HepG2 (cell line): ENCODE results near the gene DAPP1. TPM values are rescaled to one million over a fixed set of nuclear protein-coding genes. Genes with fewer than 3 reads are reported as not detected.

Source experiments
- ATAC-seq: fragments of 200-7000 bp; cut with Tn5 transposase; 3 replicates; pipeline ENCODE4 v1.9.1; 2020; ENCODE audit warnings: mild to moderate bottlenecking, moderate library complexity
- BruUV-seq: library from RNA; stranded (reverse); fragments of 400-500 nt; replicated peaks from 2 replicates; lab custom pipeline; 2021; lab: Mats Ljungman, UMichigan
- CTCF ChIA-PET: fragments of 300-600 bp; formaldehyde crosslinking; extraction: SDS; loops from one replicate; lab custom pipeline; 2021; ENCODE audit warnings: low total read pairs, inconsistent platforms, low intra/inter-chr PET ratio; lab: Yijun Ruan, JAX
- POLR2A ChIA-PET: fragments of 350-600 bp; sonication (Branson Sonifier 250); formaldehyde crosslinking; loops from one replicate; lab custom pipeline; 2020; ENCODE audit warnings: antibody characterized with exemption, inconsistent platforms; lab: Yijun Ruan, JAX
- DNase-seq: peaks from one replicate; pipeline ENCODE4 v3.0.0-alpha.2; 2015; ENCODE audit warnings: low spot score
- FAIRE-seq: peaks from 3 replicates; lab custom pipeline; 2011; peaks lifted over from hg19 to GRCh38; lab: Jason Lieb, UNC
- H2AFZ ChIP-seq: one replicate; pipeline ENCODE4 v1.6.1; 2011; ENCODE audit warnings: low read length, inconsistent platforms
- H3K27ac ChIP-seq: fragments of 300-600 bp; 3 replicates; pipeline ENCODE4 v1.8.0; 2011; ENCODE audit warnings: mixed run types, mild to moderate bottlenecking, mixed read lengths, low read length, inconsistent platforms; ENCODE audit not compliant: insufficient read depth; ENCODE audit errors: extremely low read length
- H3K27me3 ChIP-seq, 2 experiments: fragments of 200-600 bp in 1 of 2; 2 replicates in 1 of 2; 3 replicates in 1 of 2; pipeline versions ENCODE4 v1.6.0 to v1.8.0; 2011; ENCODE audit warnings: low read length in 2 of 2, mild to moderate bottlenecking in 2 of 2, moderate library complexity in 2 of 2, inconsistent platforms in 1 of 2; ENCODE audit not compliant: insufficient read depth in 2 of 2, control insufficient read depth in 1 of 2
- H3K36me3 ChIP-seq, 2 experiments: fragments of 200-600 bp in 1 of 2; replicated peaks in 1 of 2; 2 replicates in 1 of 2; 3 replicates in 1 of 2; pipeline versions ENCODE4 v1.5.1 to v1.8.0; 2011; ENCODE audit warnings: low read length in 2 of 2, inconsistent platforms in 1 of 2; ENCODE audit not compliant: insufficient read depth in 2 of 2, control insufficient read depth in 1 of 2
- H3K4me1 ChIP-seq: 2 replicates; pipeline ENCODE4 v1.5.1; 2012; ENCODE audit warnings: low read length, inconsistent platforms; ENCODE audit not compliant: insufficient read depth
- H3K4me2 ChIP-seq: 2 replicates; pipeline ENCODE4 v1.6.0; 2011; ENCODE audit warnings: low read depth, low read length, inconsistent platforms
- H3K4me3 ChIP-seq, 3 experiments: fragments of 200-600 bp in 1 of 3; sonication (generic), shearing (Covaris generic) in 1 of 3; replicated peaks in 1 of 3; 2 replicates each; pipeline ENCODE4 v1.5.1; 2011 to 2016; ENCODE audit warnings: low read length in 3 of 3, inconsistent platforms in 2 of 3, low read depth in 2 of 3, mild to moderate bottlenecking in 2 of 3, control low read depth in 1 of 3, mixed read lengths in 1 of 3; ENCODE audit not compliant: insufficient read depth in 1 of 3
- H3K79me2 ChIP-seq: one replicate; pipeline ENCODE4 v1.6.1; 2011; ENCODE audit warnings: low read length, inconsistent platforms; ENCODE audit not compliant: insufficient read depth
- H3K9ac ChIP-seq: 2 replicates; pipeline ENCODE4 v1.6.0; 2011; ENCODE audit warnings: mild to moderate bottlenecking, low read depth, low read length, inconsistent platforms; ENCODE audit not compliant: insufficient read depth
- H3K9me3 ChIP-seq: 2 replicates; pipeline ENCODE4 v1.5.1; 2012; ENCODE audit warnings: mild to moderate bottlenecking, low read length
- H4K20me1 ChIP-seq: 2 replicates; pipeline ENCODE4 v1.6.0; 2011; ENCODE audit warnings: inconsistent platforms, mild to moderate bottlenecking, low read length, moderate library complexity; ENCODE audit not compliant: insufficient read depth
- RARA ChIP-seq: IDR thresholded peaks from 2 replicates; pipeline ENCODE4 v1.6.1; 2016; ENCODE audit warnings: missing genetic modification reagents, missing compliant biosample characterization
- RXRB ChIP-seq: IDR thresholded peaks from 2 replicates; pipeline ENCODE4 v1.6.1; 2016; ENCODE audit warnings: borderline replicate concordance, missing genetic modification reagents, missing compliant biosample characterization
- ZNF263 ChIP-seq: sonication (generic); formaldehyde crosslinking; IDR thresholded peaks from 2 replicates; pipeline ENCODE4 v1.4.0; 2020; ENCODE audit warnings: missing genetic modification reagents
- ZNF670 ChIP-seq: sonication (generic); formaldehyde crosslinking; IDR thresholded peaks from 2 replicates; pipeline ENCODE4 v1.8.0; 2022; ENCODE audit warnings: mild to moderate bottlenecking, missing genetic modification reagents, borderline replicate concordance
- ZSCAN29 ChIP-seq: sonication (generic); formaldehyde crosslinking; conservative IDR thresholded peaks from 2 replicates; pipeline ENCODE4 v1.4.0; 2020; ENCODE audit warnings: mild to moderate bottlenecking, missing genetic modification reagents
- WGBS: methylation state at CpG from one replicate; pipeline ENCODE4 v1.1.6; 2017; ENCODE audit warnings: low lambda C conversion rate; 5-methylcytosine and 5-hydroxymethylcytosine counted together
- in situ Hi-C: cut with HindIII; loops from 2 replicates; pipeline ENCODE4 v1.10.0; 2017; ENCODE audit warnings: low pct_unique_long_range_greater_than_20kb; ENCODE audit not compliant: extremely low pct_ligation_motif_present
- intact Hi-C: fragments of 100-400 bp; cut with micrococcal nuclease; formaldehyde crosslinking; loops from one replicate; pipeline ENCODE4 v1.10.0; 2022; ENCODE audit not compliant: unreplicated experiment
- polyA plus RNA-seq, 8 experiments: library from polyadenylated mRNA; depleted of rRNA in 3 of 8; stranded (reverse) in 7 of 8; unstranded in 1 of 8; fragments of >200 nt; fragmentation: Illumina TruSeq in 4 of 8; extraction: Trizol in 4 of 8; gene quantifications; 2 replicates each; pipeline versions ENCODE4 v1.2.1 to v1.2.3, GENCODE V29; 2011 to 2016; ENCODE audit warnings: low read depth in 4 of 8, missing spikeins in 1 of 8, mixed read lengths in 1 of 8; ENCODE audit not compliant: insufficient read depth in 1 of 8
- total RNA-seq, 5 experiments: library from RNA; depleted of rRNA; stranded (reverse); fragments of >200 nt; fragmentation: Illumina TruSeq; extraction: Trizol; gene quantifications; 2 replicates each; pipeline ENCODE4 v1.2.3, GENCODE V29; 2016; ENCODE audit warnings: low read depth in 1 of 5
- TF ChIP-seq, protein P1 (sequence below): sonication (generic); formaldehyde crosslinking; IDR thresholded peaks from 2 replicates; pipeline ENCODE4 v1.9.0; 2021; ENCODE audit warnings: missing genetic modification reagents, borderline replicate concordance
- TF ChIP-seq, protein P2 (sequence below): sonication (generic); formaldehyde crosslinking; IDR thresholded peaks from 2 replicates; pipeline ENCODE4 v1.9.0; 2022; ENCODE audit warnings: missing genetic modification reagents, mild to moderate bottlenecking, borderline replicate concordance
- TF ChIP-seq, protein P3 (sequence below): sonication (generic); formaldehyde crosslinking; IDR thresholded peaks from 2 replicates; pipeline ENCODE4 v1.4.0; 2020; ENCODE audit warnings: missing genetic modification reagents

DAPP1 gene
- total and polyA plus RNA-seq, 2 of the 13 experiments (the other 11 are each of a cell fraction or from before 2014, with no cell fraction given), result not detected

DNA sequence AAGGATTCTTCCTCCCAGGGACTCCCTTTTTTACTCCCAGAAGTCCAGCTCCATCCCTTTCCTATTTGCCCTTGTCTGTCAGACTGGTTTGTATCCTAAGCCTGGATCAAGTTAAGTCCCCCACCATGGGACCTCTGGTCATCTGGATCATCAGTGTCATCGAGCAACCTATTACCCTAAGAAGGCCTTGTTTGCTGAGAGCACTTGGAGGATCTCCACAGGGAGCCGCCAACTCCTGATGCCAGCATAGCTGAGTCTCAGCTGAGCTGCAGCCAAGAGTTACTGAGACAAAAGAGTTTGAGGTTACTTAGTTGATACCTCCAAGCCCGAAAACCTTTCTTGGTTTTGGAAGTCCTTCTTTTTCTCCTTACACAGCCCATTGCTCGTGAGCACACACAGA, 10.1 kb upstream of the DAPP1 start:
- DNase-seq (no peak), ATAC-seq (no peak), FAIRE-seq (no peak)
- in situ Hi-C loops, result loop anchor here (5.0 kb wide), 1 partner anchor 244 kb away; the partner anchor contains the start of gene TRMT10A
- intact Hi-C loops, result no loop called here
- H3K9me3 ChIP-seq, result no peaks in the 10 kb centered on the region
- CTCF ChIA-PET, result interaction anchor here (1.1 kb wide), 1 partner anchor 246 kb away, joined by 3 read pairs; no protein-coding TSS in a partner anchor
- no peak overlapping the region for H3K9ac ChIP-seq
- H3K4me2 ChIP-seq, result no peak overlapping the region
- H4K20me1 ChIP-seq, result no peaks in the 10 kb centered on the region
- no peak overlapping the region for H3K4me3 ChIP-seq
- no TSS peak for BruUV-seq
- no peaks in the 10 kb centered on the region; a peak in 1 of 5 replicates for H3K27me3 ChIP-seq
- no peaks in the 10 kb centered on the region for H3K36me3 ChIP-seq
- no peak overlapping the region for H2AFZ ChIP-seq
- no peaks in the 10 kb centered on the region for H3K4me1 ChIP-seq
- 20% methylated on average over 4 of the region's 4 CpGs for WGBS
- no peaks in the 10 kb centered on the region for H3K79me2 ChIP-seq
- POLR2A ChIA-PET, result no interaction called here
- no peak overlapping the region for H3K27ac ChIP-seq
- TF ChIP-seq RARA (CRISPR knock-in tag) (no peak), RXRB (CRISPR knock-in tag) (no peak), ZNF670 (CRISPR knock-in tag) (no peak), ZSCAN29 (no peak), ZNF263 (CRISPR knock-in tag) (no peak)
- TF ChIP-seq, protein P1, sequence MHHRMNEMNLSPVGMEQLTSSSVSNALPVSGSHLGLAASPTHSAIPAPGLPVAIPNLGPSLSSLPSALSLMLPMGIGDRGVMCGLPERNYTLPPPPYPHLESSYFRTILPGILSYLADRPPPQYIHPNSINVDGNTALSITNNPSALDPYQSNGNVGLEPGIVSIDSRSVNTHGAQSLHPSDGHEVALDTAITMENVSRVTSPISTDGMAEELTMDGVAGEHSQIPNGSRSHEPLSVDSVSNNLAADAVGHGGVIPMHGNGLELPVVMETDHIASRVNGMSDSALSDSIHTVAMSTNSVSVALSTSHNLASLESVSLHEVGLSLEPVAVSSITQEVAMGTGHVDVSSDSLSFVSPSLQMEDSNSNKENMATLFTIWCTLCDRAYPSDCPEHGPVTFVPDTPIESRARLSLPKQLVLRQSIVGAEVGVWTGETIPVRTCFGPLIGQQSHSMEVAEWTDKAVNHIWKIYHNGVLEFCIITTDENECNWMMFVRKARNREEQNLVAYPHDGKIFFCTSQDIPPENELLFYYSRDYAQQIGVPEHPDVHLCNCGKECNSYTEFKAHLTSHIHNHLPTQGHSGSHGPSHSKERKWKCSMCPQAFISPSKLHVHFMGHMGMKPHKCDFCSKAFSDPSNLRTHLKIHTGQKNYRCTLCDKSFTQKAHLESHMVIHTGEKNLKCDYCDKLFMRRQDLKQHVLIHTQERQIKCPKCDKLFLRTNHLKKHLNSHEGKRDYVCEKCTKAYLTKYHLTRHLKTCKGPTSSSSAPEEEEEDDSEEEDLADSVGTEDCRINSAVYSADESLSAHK (CRISPR knock-in tag), result no peak
- TF ChIP-seq, protein P2, sequence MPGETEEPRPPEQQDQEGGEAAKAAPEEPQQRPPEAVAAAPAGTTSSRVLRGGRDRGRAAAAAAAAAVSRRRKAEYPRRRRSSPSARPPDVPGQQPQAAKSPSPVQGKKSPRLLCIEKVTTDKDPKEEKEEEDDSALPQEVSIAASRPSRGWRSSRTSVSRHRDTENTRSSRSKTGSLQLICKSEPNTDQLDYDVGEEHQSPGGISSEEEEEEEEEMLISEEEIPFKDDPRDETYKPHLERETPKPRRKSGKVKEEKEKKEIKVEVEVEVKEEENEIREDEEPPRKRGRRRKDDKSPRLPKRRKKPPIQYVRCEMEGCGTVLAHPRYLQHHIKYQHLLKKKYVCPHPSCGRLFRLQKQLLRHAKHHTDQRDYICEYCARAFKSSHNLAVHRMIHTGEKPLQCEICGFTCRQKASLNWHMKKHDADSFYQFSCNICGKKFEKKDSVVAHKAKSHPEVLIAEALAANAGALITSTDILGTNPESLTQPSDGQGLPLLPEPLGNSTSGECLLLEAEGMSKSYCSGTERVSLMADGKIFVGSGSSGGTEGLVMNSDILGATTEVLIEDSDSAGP (CRISPR knock-in tag), result no peak
- TF ChIP-seq, protein P3, sequence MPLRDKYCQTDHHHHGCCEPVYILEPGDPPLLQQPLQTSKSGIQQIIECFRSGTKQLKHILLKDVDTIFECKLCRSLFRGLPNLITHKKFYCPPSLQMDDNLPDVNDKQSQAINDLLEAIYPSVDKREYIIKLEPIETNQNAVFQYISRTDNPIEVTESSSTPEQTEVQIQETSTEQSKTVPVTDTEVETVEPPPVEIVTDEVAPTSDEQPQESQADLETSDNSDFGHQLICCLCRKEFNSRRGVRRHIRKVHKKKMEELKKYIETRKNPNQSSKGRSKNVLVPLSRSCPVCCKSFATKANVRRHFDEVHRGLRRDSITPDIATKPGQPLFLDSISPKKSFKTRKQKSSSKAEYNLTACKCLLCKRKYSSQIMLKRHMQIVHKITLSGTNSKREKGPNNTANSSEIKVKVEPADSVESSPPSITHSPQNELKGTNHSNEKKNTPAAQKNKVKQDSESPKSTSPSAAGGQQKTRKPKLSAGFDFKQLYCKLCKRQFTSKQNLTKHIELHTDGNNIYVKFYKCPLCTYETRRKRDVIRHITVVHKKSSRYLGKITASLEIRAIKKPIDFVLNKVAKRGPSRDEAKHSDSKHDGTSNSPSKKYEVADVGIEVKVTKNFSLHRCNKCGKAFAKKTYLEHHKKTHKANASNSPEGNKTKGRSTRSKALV (CRISPR knock-in tag), result no peak
